ENCODE data around the gene CHCHD6.

DNA sequence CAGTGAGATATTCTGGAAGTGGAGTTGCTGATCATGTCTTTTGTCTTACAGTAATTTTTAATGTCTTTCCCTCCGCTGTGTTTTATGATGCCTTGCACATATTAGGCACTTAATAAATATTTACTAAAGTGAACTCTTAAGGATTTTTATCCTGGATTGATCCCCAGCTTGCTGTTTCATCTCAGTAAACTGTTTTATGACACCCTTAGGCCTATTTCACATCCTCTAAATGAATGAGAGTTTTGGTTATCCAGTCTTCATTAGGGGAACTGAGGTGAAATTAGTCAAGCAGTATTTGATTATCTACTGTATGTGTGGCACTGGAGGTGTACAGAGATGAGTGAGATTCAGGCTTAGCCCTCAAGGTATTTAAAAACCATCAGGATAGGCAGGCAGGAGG, 19.8 kb downstream of the CHCHD6 start:
- TF ChIP-seq POLR2A (IDR thresholded peaks at IDR 0.05) (no peak), EP300 (IDR thresholded peaks at IDR 0.05) (no peak)
- TF ChIP-seq, protein P1, sequence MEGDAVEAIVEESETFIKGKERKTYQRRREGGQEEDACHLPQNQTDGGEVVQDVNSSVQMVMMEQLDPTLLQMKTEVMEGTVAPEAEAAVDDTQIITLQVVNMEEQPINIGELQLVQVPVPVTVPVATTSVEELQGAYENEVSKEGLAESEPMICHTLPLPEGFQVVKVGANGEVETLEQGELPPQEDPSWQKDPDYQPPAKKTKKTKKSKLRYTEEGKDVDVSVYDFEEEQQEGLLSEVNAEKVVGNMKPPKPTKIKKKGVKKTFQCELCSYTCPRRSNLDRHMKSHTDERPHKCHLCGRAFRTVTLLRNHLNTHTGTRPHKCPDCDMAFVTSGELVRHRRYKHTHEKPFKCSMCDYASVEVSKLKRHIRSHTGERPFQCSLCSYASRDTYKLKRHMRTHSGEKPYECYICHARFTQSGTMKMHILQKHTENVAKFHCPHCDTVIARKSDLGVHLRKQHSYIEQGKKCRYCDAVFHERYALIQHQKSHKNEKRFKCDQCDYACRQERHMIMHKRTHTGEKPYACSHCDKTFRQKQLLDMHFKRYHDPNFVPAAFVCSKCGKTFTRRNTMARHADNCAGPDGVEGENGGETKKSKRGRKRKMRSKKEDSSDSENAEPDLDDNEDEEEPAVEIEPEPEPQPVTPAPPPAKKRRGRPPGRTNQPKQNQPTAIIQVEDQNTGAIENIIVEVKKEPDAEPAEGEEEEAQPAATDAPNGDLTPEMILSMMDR (IDR thresholded peaks at IDR 0.05) = no peak
